H9 (cell line): ENCODE results near the gene WNT10A. TPM values are rescaled to one million over a fixed set of nuclear protein-coding genes. Genes with fewer than 3 reads are reported as not detected.

Source experiments
- DNase-seq: peaks from one replicate; pipeline ENCODE4 v3.0.0-alpha.2; 2017
- H2AFZ ChIP-seq: one replicate; pipeline ENCODE4 v1.6.1; 2013; ENCODE audit warnings: mild to moderate bottlenecking, low read length, control low read depth, moderate library complexity
- H2AK5ac ChIP-seq: 2 replicates; pipeline ENCODE4 v1.6.1; 2013; ENCODE audit warnings: low read length, control low read depth, mixed read lengths; ENCODE audit not compliant: insufficient read length
- H2BK120ac ChIP-seq: one replicate; pipeline ENCODE4 v1.6.1; 2013; ENCODE audit warnings: low read depth, mild to moderate bottlenecking, low read length, control low read depth, inconsistent platforms; ENCODE audit not compliant: poor library complexity, severe bottlenecking
- H2BK12ac ChIP-seq: 2 replicates; pipeline ENCODE4 v1.6.1; 2013; ENCODE audit warnings: low read length, control low read depth, mixed read lengths, low read depth; ENCODE audit not compliant: insufficient read length
- H2BK15ac ChIP-seq: 2 replicates; pipeline ENCODE4 v1.6.1; 2013; ENCODE audit warnings: low read depth, low read length, control low read depth
- H2BK20ac ChIP-seq: one replicate; pipeline ENCODE4 v1.6.1; 2013; ENCODE audit warnings: low read depth, mild to moderate bottlenecking, low read length, control low read depth, inconsistent platforms; ENCODE audit not compliant: poor library complexity, severe bottlenecking
- H2BK5ac ChIP-seq: 2 replicates; pipeline ENCODE4 v1.6.1; 2013; ENCODE audit warnings: low read length, control low read depth, mixed read lengths; ENCODE audit not compliant: insufficient read length
- H3K14ac ChIP-seq: 2 replicates; pipeline ENCODE4 v1.6.1; 2013; ENCODE audit warnings: low read length, control low read depth; ENCODE audit not compliant: insufficient read depth
- H3K18ac ChIP-seq: 2 replicates; pipeline ENCODE4 v1.6.1; 2013; ENCODE audit warnings: low read depth, mild to moderate bottlenecking, mixed read lengths, low read length, control low read depth; ENCODE audit not compliant: insufficient read length
- H3K23ac ChIP-seq: 2 replicates; pipeline ENCODE4 v1.6.1; 2013; ENCODE audit warnings: low read length, control low read depth, mixed read lengths, low read depth; ENCODE audit not compliant: insufficient read length
- H3K23me2 ChIP-seq: 2 replicates; pipeline ENCODE4 v1.6.1; 2013; ENCODE audit warnings: low read depth, mild to moderate bottlenecking, mixed read lengths, low read length, control low read depth; ENCODE audit not compliant: insufficient read length, poor library complexity, severe bottlenecking
- H3K27ac ChIP-seq: 2 replicates; pipeline ENCODE4 v1.5.1; 2013; ENCODE audit warnings: low read length, control low read depth, mixed read lengths, low read depth; ENCODE audit not compliant: insufficient read length
- H3K27me3 ChIP-seq: 2 replicates; pipeline ENCODE4 v1.6.1; 2013; ENCODE audit warnings: low read length, control low read depth, inconsistent platforms; ENCODE audit not compliant: insufficient read depth
- H3K4ac ChIP-seq: 2 replicates; pipeline ENCODE4 v1.6.1; 2013; ENCODE audit warnings: low read depth, mild to moderate bottlenecking, control low read depth, inconsistent platforms, low read length, moderate library complexity
- H3K4me1 ChIP-seq: 2 replicates; pipeline ENCODE4 v1.6.1; 2013; ENCODE audit warnings: low read length, control low read depth, inconsistent platforms; ENCODE audit not compliant: insufficient read depth
- H3K4me2 ChIP-seq: 2 replicates; pipeline ENCODE4 v1.6.1; 2013; ENCODE audit warnings: low read length, control low read depth, mixed read lengths; ENCODE audit not compliant: insufficient read length, insufficient read depth
- H3K56ac ChIP-seq: 2 replicates; pipeline ENCODE4 v1.6.1; 2013; ENCODE audit warnings: low read depth, mild to moderate bottlenecking, mixed read lengths, low read length, control low read depth; ENCODE audit not compliant: insufficient read length
- H3K79me1 ChIP-seq: 2 replicates; pipeline ENCODE4 v1.6.1; 2013; ENCODE audit warnings: low read depth, mild to moderate bottlenecking, moderate library complexity, low read length, control low read depth, inconsistent platforms; ENCODE audit not compliant: insufficient read depth, poor library complexity, severe bottlenecking
- H3K79me2 ChIP-seq: 2 replicates; pipeline ENCODE4 v1.6.1; 2013; ENCODE audit warnings: low read length, control low read depth, inconsistent platforms; ENCODE audit not compliant: insufficient read depth
- H3K9ac ChIP-seq: 2 replicates; pipeline ENCODE4 v1.6.1; 2013; ENCODE audit warnings: low read length, control low read depth, mixed read lengths; ENCODE audit not compliant: insufficient read length; ENCODE audit errors: extremely low read depth
- H3K9me3 ChIP-seq: one replicate; pipeline ENCODE4 v1.6.1; 2013; ENCODE audit warnings: low read depth, low read length, inconsistent platforms; ENCODE audit not compliant: control insufficient read depth
- H3T11ph ChIP-seq: one replicate; pipeline ENCODE4 v1.6.1; 2013; ENCODE audit warnings: mild to moderate bottlenecking, low read length, control low read depth, inconsistent platforms
- H4K20me1 ChIP-seq: one replicate; pipeline ENCODE4 v1.6.1; 2013; ENCODE audit not compliant: control insufficient read depth, insufficient read length, insufficient read depth
- H4K5ac ChIP-seq: 2 replicates; pipeline ENCODE4 v1.6.1; 2013; ENCODE audit warnings: low read depth, mild to moderate bottlenecking, mixed read lengths, low read length, control low read depth; ENCODE audit not compliant: insufficient read length
- H4K8ac ChIP-seq: replicated peaks from 2 replicates; pipeline ENCODE4 v1.6.1; 2013; ENCODE audit warnings: low read length, control low read depth, mixed read lengths, low read depth; ENCODE audit not compliant: insufficient read length
- H4K91ac ChIP-seq: 2 replicates; pipeline ENCODE4 v1.6.1; 2013; ENCODE audit warnings: low read depth, mild to moderate bottlenecking, moderate library complexity, mixed read lengths, low read length, control low read depth; ENCODE audit not compliant: insufficient read length
- H3K27ac Mint-ChIP-seq, 3 experiments: 2 replicates in 2 of 3; 3 replicates in 1 of 3; pipeline ENCODE4 v1.8.0; 2020 to 2021; ENCODE audit warnings: mixed read lengths in 3 of 3, mild to moderate bottlenecking in 1 of 3, moderate library complexity in 1 of 3
- H3K27me3 Mint-ChIP-seq: 2 replicates; pipeline ENCODE4 v1.8.0; 2021; ENCODE audit warnings: low read depth, mild to moderate bottlenecking, moderate library complexity, mixed read lengths
- H3K36me3 Mint-ChIP-seq, 3 experiments: 2 replicates in 2 of 3; 3 replicates in 1 of 3; pipeline ENCODE4 v1.8.0; 2020 to 2021; ENCODE audit warnings: low read depth in 3 of 3, mixed read lengths in 3 of 3; ENCODE audit not compliant: insufficient read depth in 1 of 3
- H3K4me1 Mint-ChIP-seq, 2 experiments: 2 replicates each; pipeline ENCODE4 v1.8.0; 2020; ENCODE audit warnings: mixed read lengths in 2 of 2
- H3K4me3 Mint-ChIP-seq, 2 experiments: 2 replicates in 1 of 2; 3 replicates in 1 of 2; pipeline ENCODE4 v1.8.0; 2020 to 2021; ENCODE audit warnings: mild to moderate bottlenecking in 2 of 2, mixed read lengths in 2 of 2, moderate library complexity in 1 of 2
- H3K9me3 Mint-ChIP-seq, 2 experiments: 2 replicates in 1 of 2; 3 replicates in 1 of 2; pipeline ENCODE4 v1.8.0; 2020; ENCODE audit warnings: mild to moderate bottlenecking in 2 of 2, mixed read lengths in 2 of 2, moderate library complexity in 1 of 2
- CTCF ChIP-seq: fragments of 200-600 bp; sonication (generic); conservative IDR thresholded peaks from 3 replicates; pipeline ENCODE4 v1.8.0; 2021; ENCODE audit warnings: antibody characterized with exemption, mild to moderate bottlenecking
- WGBS: extraction: QIAGEN DNeasy Blood & Tissue Kit; methylation state at CpG from one replicate; pipeline ENCODE4 v1.1.7; 2013; ENCODE audit warnings: missing lambda C conversion rate, low lambda C conversion rate, mixed read lengths; ENCODE audit not compliant: insufficient read length; ENCODE audit errors: extremely low coverage; 5-methylcytosine and 5-hydroxymethylcytosine counted together
- total RNA-seq: library from RNA; stranded (reverse); gene quantifications from 2 replicates; pipeline ENCODE4 v1.2.1, GENCODE V29; 2021

Gene WNT10A
- total RNA-seq, 1 experiment from 2014 or later = not detected

- Histone ChIP-seq H2AK5ac (no peak overlapping the region), H3K4ac (no peak overlapping the region), H3K23me2 (peaks cover 3% of the 10 kb centered on the region), H3T11ph (no peak overlapping the region), H4K5ac (no peak overlapping the region), H4K8ac (no peak overlapping the region), H3K56ac (no peak overlapping the region), H3K9me3 (no peaks in the 10 kb centered on the region), H3K27ac (no peak overlapping the region), H2BK12ac (no peak overlapping the region), H4K91ac (no peak overlapping the region), H3K4me2 (no peak overlapping the region), H3K79me2 (no peaks in the 10 kb centered on the region), H4K20me1 (no peaks in the 10 kb centered on the region), H3K9ac (no peak overlapping the region), H3K27me3 (peaks cover 68% of the 10 kb centered on the region), H3K23ac (no peak overlapping the region), H3K79me1 (no peaks in the 10 kb centered on the region), H2AFZ (no peak overlapping the region), H3K4me1 (peaks cover 2% of the 10 kb centered on the region; the same call in 1 of the 2 replicates), H3K18ac (no peak overlapping the region), H3K14ac (no peak overlapping the region), H2BK15ac (no peak overlapping the region), H2BK5ac (no peak overlapping the region), H2BK20ac (no peak overlapping the region), H2BK120ac (no peak overlapping the region)
- Mint-ChIP-seq H3K9me3 (no peaks in the 10 kb centered on the region; a peak in 1 of 5 replicates), H3K4me3 (peak overlapping the region in 1 of 2 experiments; percentile 13; a peak in 2 of 5 replicates), H3K27ac (no peak overlapping the region), H3K4me1 (peaks cover 19 to 33% of the 10 kb centered on the region in 2 experiments), H3K36me3 (no peaks in the 10 kb centered on the region), H3K27me3 (peaks cover 95% of the 10 kb centered on the region)
- no CpG with 5 or more reads among the region's 7 CpGs for WGBS
- no peak for TF ChIP-seq CTCF
- no peak for DNase-seq
Observed at GRCh38 chr2:218861645-218862318, 18.9 kb upstream of the WNT10A start.
